ENCODE measurements around the gene SKIC8.
"Not testable (repeated sequence)": the region's sequence is repeated elsewhere in the genome, so short reads cannot be mapped to it uniquely, and the experiment has no call there.

SKIC8 gene

GRCh38 chr15:78251136-78251535, 48.3 kb downstream of the SKIC8 start:
- no peak overlapping the region for H3K4me3 ChIP-seq (replicated peaks in 1 of 2; ENCODE audit: low read depth in 2 of 2, low read length in 2 of 2)
- DNase-seq (ENCODE audit: low read depth in 2 of 2): no peak
- TF ChIP-seq, protein P1, sequence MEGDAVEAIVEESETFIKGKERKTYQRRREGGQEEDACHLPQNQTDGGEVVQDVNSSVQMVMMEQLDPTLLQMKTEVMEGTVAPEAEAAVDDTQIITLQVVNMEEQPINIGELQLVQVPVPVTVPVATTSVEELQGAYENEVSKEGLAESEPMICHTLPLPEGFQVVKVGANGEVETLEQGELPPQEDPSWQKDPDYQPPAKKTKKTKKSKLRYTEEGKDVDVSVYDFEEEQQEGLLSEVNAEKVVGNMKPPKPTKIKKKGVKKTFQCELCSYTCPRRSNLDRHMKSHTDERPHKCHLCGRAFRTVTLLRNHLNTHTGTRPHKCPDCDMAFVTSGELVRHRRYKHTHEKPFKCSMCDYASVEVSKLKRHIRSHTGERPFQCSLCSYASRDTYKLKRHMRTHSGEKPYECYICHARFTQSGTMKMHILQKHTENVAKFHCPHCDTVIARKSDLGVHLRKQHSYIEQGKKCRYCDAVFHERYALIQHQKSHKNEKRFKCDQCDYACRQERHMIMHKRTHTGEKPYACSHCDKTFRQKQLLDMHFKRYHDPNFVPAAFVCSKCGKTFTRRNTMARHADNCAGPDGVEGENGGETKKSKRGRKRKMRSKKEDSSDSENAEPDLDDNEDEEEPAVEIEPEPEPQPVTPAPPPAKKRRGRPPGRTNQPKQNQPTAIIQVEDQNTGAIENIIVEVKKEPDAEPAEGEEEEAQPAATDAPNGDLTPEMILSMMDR (IDR thresholded peaks at IDR 0.05; ENCODE audit: low read depth, low read length): no peak

- no peak overlapping the region for H3K4me3 ChIP-seq (replicated peaks in 1 of 2; ENCODE audit: low read depth in 2 of 2, low read length in 2 of 2)
- DNase-seq (ENCODE audit: low read depth in 2 of 2): no peak
- TF ChIP-seq, protein P1 (IDR thresholded peaks at IDR 0.05; ENCODE audit: low read depth, low read length): no peak
Measured at GRCh38 chr15:78249131-78249530, 50.3 kb downstream of the SKIC8 start.

DNA sequence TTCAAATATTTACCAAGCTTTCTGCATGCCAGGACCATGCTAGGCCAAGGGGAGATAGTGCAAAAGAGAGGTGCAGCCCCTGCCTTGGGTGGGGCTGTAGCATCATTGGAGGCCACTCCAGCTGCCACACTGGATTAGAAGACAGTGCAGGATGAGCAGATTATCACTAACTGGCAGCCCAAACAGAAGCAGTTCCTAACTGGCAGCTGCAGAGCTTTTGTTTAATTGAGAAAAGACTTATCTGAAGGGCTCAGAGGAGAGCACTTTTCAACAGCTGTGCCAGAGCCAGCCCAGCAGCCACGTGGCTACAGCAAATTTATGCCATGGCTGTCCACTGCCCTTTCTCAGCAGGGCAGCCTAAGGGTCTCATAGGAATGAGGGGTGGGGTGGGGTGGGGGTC, 51.5 kb downstream of the SKIC8 start:
- TF ChIP-seq, protein P1 (IDR thresholded peaks at IDR 0.05; ENCODE audit: low read depth, low read length): no peak

GRCh38 chr15:78245976-78246620, 53.3 kb downstream of the SKIC8 start:
- not testable (repeated sequence) for DNase-seq (ENCODE audit: low read depth in 2 of 2); H3K4me3 ChIP-seq (replicated peaks in 1 of 2; ENCODE audit: low read depth in 2 of 2, low read length in 2 of 2)

More for the DNA sequence above, 51.5 kb downstream of the SKIC8 start:
- no peak overlapping the region for H3K4me3 ChIP-seq (replicated peaks in 1 of 2; ENCODE audit: low read depth in 2 of 2, low read length in 2 of 2)
- no peak for DNase-seq (ENCODE audit: low read depth in 2 of 2)

- not testable (repeated sequence) for DNase-seq (ENCODE audit: low read depth in 2 of 2)
Measured at GRCh38 chr15:78245392-78245791, 54.0 kb downstream of the SKIC8 start.

GRCh38 chr15:78244893-78245292, 54.5 kb downstream of the SKIC8 start:
- no peak for DNase-seq (ENCODE audit: low read depth in 2 of 2)
- TF ChIP-seq, protein P1 (IDR thresholded peaks at IDR 0.05; ENCODE audit: low read depth, low read length): no peak

More at GRCh38 chr15:78245392-78245791, 54.0 kb downstream of the SKIC8 start:
- not testable (repeated sequence) for H3K4me3 ChIP-seq (replicated peaks in 1 of 2; ENCODE audit: low read depth in 2 of 2, low read length in 2 of 2)

DNA sequence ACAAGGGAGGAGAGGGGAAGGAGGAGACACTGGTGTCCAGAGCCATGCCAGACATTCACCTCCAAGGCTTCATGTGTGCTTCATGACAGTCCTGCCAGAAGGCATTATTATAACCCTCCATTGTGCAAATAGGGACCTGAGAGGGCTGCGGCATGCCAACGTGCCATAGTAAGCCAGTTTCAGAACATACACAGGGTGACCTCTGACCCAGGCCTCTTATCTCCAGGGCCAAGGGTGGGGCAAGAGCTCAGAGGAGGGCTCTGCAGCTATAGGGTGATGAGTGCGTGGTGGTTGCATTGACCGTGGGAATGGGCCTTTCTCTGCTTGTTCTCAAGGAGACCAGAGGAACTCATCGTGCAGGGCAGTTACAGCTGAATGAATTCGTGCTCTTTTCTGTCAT, 55.3 kb downstream of the SKIC8 start:
- no peak for DNase-seq (ENCODE audit: low read depth in 2 of 2)
- TF ChIP-seq, protein P1 (IDR thresholded peaks at IDR 0.05; ENCODE audit: low read depth, low read length): no peak
- H3K4me3 ChIP-seq (replicated peaks in 1 of 2; ENCODE audit: low read depth in 2 of 2, low read length in 2 of 2): no peak overlapping the region

More at GRCh38 chr15:78244893-78245292, 54.5 kb downstream of the SKIC8 start:
- no peak overlapping the region for H3K4me3 ChIP-seq (replicated peaks in 1 of 2; ENCODE audit: low read depth in 2 of 2, low read length in 2 of 2)

DNA sequence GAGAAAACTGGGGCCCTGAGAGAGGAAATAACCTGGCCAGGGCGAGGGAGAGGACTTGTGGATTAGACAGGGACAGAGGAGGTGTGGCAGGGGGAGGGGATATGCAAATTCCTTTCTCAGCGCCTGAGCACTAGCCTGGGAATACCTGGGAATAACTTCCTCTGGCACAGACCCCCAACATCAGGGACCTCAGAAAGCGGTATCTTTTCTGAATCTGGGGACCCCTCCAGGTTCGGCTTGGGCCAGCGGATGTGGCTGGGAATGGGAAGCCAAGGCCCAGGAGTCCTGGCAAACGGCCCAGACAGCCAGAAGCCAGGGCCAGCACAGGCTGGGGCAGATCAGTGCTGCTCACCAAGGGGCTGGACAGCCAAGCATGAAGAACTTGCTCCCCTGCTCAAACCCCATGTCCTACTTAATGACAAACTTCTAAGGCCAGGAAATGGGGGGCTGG, 55.9 kb downstream of the SKIC8 start:
- no peak overlapping the region for H3K4me3 ChIP-seq (replicated peaks in 1 of 2; ENCODE audit: low read depth in 2 of 2, low read length in 2 of 2)
- TF ChIP-seq, protein P1 (IDR thresholded peaks at IDR 0.05; ENCODE audit: low read depth, low read length): no peak
- peak; percentile 22 to 68 for DNase-seq (ENCODE audit: low read depth in 2 of 2)
